ENCODE data around the gene PHLDB1. TPM values are rescaled to one million over a fixed set of nuclear protein-coding genes. Genes with fewer than 3 reads are reported as not detected.
A peak's percentile ranks its signal among the peaks of the same experiment; 100 is the strongest.

PHLDB1 gene
- total RNA-seq, 2 donors from 2014 or later: 60.1 to 88.6 TPM

DNA sequence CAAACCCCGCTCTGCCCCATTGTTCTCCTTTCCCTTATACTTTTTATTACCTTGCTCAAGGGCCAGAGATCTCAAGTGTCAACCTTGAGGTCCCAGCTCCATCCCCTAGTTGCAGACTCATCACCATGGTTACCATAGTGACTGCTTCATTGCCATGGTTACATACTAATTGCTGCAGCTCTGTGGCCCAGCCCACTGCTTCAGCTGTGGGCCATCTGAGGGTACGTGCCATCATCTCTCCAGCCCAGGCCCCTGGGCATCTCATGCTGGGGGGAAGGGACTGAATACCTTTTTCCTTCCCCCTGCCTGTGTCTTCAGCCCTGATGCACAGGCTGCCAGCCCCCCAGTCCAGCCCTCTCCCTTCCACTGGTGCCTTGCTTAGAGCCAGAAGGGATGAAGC is 49.8 kb downstream of the PHLDB1 start:
- intact Hi-C loops (cut with DNase I): loop anchor here (5.0 kb wide), 1 partner anchor 55 kb away; no protein-coding TSS in a partner anchor
- peaks cover 4% of the 10 kb centered on the region for H3K4me1 ChIP-seq
- H3K27ac ChIP-seq: no peak overlapping the region
- DNase-seq: no peak
- H3K27me3 ChIP-seq: no peaks in the 10 kb centered on the region
- no peaks in the 10 kb centered on the region for H3K36me3 ChIP-seq
- TF ChIP-seq CTCF (IDR thresholded peaks at IDR 0.05): no peak
- no peak overlapping the region for H3K4me3 ChIP-seq
- no peak overlapping the region for H3K9ac ChIP-seq (ENCODE audit: low read depth in 2 of 2, low read length in 2 of 2)
- no peaks in the 10 kb centered on the region for H3K9me3 ChIP-seq

DNA sequence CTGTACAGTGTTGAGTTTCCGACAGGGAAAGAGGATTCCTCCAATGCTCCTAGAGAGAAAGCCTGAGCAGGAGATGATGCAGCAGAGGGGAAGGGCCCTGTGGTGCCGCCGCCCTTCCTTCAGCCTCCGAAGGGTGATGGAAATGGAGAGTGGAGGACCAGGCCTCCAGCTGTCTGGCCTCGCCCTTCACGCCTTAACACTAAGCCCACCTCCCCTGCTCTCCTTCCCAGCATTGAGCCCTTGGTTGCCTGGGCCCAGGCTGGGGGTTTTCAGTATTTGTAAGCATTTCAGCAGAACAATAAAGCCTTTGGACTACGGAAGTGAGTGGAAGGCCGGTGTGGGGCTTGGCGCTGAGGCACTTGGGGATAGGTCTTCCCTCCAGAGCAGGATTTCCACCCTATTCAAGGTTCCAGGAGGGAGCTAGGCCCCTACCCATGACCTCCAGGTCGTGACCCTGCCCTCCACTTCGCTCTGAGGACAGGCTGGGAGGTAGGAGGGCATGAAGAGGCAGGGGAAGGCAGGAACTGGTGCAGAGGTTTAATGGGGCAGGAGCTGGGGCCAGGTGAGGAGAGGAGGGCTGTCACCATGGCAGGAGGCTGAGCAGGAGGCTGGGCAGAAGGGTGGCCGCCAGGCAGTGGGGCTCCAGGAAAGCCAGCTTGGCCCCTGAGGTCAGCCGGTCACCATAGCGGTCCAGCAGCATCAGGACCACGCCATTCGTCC is 50.5 kb downstream of the PHLDB1 start:
- H3K27ac ChIP-seq: no peak overlapping the region
- H3K9me3 ChIP-seq: no peaks in the 10 kb centered on the region
- peaks cover 4% of the 10 kb centered on the region for H3K4me1 ChIP-seq
- H3K27me3 ChIP-seq: no peaks in the 10 kb centered on the region
- no peak for TF ChIP-seq CTCF (IDR thresholded peaks at IDR 0.05)
- intact Hi-C loops (cut with DNase I): loop anchor here (5.0 kb wide), 1 partner anchor 56 kb away; no protein-coding TSS in a partner anchor
- no peak overlapping the region for H3K9ac ChIP-seq (ENCODE audit: low read depth in 2 of 2, low read length in 2 of 2)
- H3K36me3 ChIP-seq: no peaks in the 10 kb centered on the region
- DNase-seq: no peak
- no peak overlapping the region for H3K4me3 ChIP-seq

DNA sequence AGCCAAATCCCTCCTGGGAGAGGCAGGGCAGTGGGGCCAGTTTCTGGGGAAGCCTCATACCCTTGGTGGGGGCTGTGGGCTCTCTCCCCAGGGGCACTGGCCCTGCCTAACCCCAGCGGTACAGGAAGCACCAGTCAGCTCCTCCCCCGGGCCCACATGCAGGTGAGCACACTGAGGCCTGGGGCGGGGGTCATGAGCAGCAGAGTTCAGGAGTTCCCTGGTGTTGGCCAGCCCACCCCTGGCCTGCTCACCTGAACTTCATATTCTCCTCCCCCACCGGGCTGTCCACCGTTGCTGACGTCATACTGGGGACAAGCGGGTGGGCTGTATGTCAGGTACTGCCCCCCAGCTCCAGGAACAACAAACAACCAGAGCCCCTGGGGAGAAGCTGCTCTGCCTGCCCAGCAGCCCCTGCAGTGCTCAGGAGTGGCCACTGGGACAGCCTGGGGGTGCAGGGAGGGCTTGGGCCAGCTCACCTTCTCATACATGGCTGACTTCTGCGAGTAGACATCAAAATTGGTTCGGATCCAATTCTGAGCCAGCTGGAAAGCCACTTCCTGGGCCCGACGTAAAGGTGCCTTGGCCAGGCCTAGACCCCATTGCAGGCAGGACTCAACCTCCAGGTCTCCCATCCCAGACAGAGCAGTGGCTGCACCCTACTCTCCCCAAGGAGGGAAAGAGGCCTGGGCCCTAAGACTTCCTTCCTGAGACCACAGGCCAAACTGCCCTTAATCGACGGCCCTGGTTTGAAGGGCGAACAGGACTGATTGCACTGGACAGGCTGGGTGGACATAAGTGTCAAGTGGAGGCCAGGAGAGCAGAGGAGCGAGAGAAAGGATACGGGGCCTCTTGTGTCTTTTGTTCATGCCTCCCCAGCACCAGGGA is 51.3 kb downstream of the PHLDB1 start:
- H3K36me3 ChIP-seq: no peaks in the 10 kb centered on the region
- DNase-seq: no peak
- peak overlapping the region in 1 of 2 donors; percentile 28 for H3K9ac ChIP-seq (ENCODE audit: low read depth in 2 of 2, low read length in 2 of 2)
- intact Hi-C loops (cut with DNase I): loop anchor here (5.0 kb wide), 1 partner anchor 56 kb away; no protein-coding TSS in a partner anchor
- H3K4me1 ChIP-seq: peaks cover 4% of the 10 kb centered on the region
- no peaks in the 10 kb centered on the region for H3K9me3 ChIP-seq
- no peaks in the 10 kb centered on the region for H3K27me3 ChIP-seq
- H3K4me3 ChIP-seq: no peak overlapping the region
- no peak for TF ChIP-seq CTCF (IDR thresholded peaks at IDR 0.05)
- H3K27ac ChIP-seq: no peak overlapping the region

- peak; percentile 99 for TF ChIP-seq CTCF (IDR thresholded peaks at IDR 0.05)
- intact Hi-C loops (cut with DNase I): loop anchor here (5.0 kb wide), 1 partner anchor 57 kb away; no protein-coding TSS in a partner anchor
- Histone ChIP-seq H3K9ac (ENCODE audit: low read depth in 2 of 2, low read length in 2 of 2) (peak overlapping the region in 1 of 2 donors; percentile 28), H3K36me3 (no peaks in the 10 kb centered on the region), H3K27me3 (no peaks in the 10 kb centered on the region), H3K4me1 (peaks cover 4% of the 10 kb centered on the region), H3K27ac (no peak overlapping the region), H3K9me3 (no peaks in the 10 kb centered on the region), H3K4me3 (no peak overlapping the region)
- DNase-seq: peak; percentile 96
Observed at GRCh38 chr11:118659314-118659952, 52.0 kb downstream of the PHLDB1 start.

Measured in colonic mucosa (tissue), 4 donors.